ENCODE results near the gene ZNG1C.
"Not testable (repeated sequence)": the region's sequence is repeated elsewhere in the genome, so short reads cannot be mapped to it uniquely, and the experiment has no call there.

The ZNG1C gene

GRCh38 chr9:68343992-68344391 is 102.2 kb downstream of the ZNG1C start:
- not testable (repeated sequence) for DNase-seq

Data from stimulated activated CD8-positive, alpha-beta memory T cell treated with anti-CD3 and anti-CD28 coated beads, Interleukin-4, amount 100 ng/mL, for 48 hours (primary cell).